Right lobe of liver (tissue), 6 donors: ENCODE results near the gene LHPP. TPM values are rescaled to one million over a fixed set of nuclear protein-coding genes. Genes with fewer than 3 reads are reported as not detected.

ENCODE experiments used
- ATAC-seq, 4 donors: fragments of 200-7000 bp; cut with Tn5 transposase; one replicate each; pipeline ENCODE4 v1.9.1; 2020; ENCODE audit warnings: mild to moderate bottlenecking in 4 of 4, moderate library complexity in 4 of 4
- DNase-seq, 3 donors: peaks; one replicate each; pipeline ENCODE4 v3.0.0-alpha.2; 2020
- H3K27ac ChIP-seq, 3 donors: fragments of 200-600 bp; one replicate each; pipeline ENCODE4 v1.8.0; 2022
- H3K27me3 ChIP-seq, 2 donors: fragments of 200-600 bp; one replicate each; pipeline ENCODE4 v1.8.0; 2022
- H3K36me3 ChIP-seq, 4 donors: fragments of 200-600 bp; sonication (generic) in 1 of 4; one replicate each; pipeline versions ENCODE4 v1.5.1 to v1.8.0; 2017 to 2022; ENCODE audit warnings: control low read depth in 1 of 4
- H3K4me1 ChIP-seq, 4 donors: fragments of 200-600 bp; sonication (generic) in 1 of 4; one replicate each; pipeline versions ENCODE4 v1.5.1 to v1.8.0; 2017 to 2022; ENCODE audit warnings: control low read depth in 1 of 4
- H3K4me3 ChIP-seq, 3 donors: fragments of 200-600 bp; one replicate each; pipeline ENCODE4 v1.8.0; 2022
- H3K9me3 ChIP-seq, 4 donors: fragments of 200-600 bp; sonication (generic) in 1 of 4; one replicate each; pipeline versions ENCODE4 v1.5.1 to v1.8.0; 2017 to 2022; ENCODE audit warnings: control low read depth in 1 of 4
- CTCF ChIP-seq, 4 donors: fragments of 200-600 bp in 3 of 4; fragments of 450-650 bp in 1 of 4; IDR thresholded peaks; one replicate each; pipeline versions ENCODE4 v1.5.1 to v1.8.0; 2016 to 2022; ENCODE audit warnings: antibody characterized with exemption in 4 of 4, mild to moderate bottlenecking in 2 of 4
- POLR2A ChIP-seq: fragments of 450-650 bp; IDR thresholded peaks from one replicate; pipeline ENCODE4 v1.6.1; 2017; ENCODE audit warnings: antibody characterized with exemption, mild to moderate bottlenecking
- WGBS: methylation state at CpG from one replicate; pipeline ENCODE4 v1.1.6; 2018; ENCODE audit warnings: low coverage, low lambda C conversion rate; ENCODE audit not compliant: insufficient coverage; ENCODE audit errors: missing lambda C conversion rate; 5-methylcytosine and 5-hydroxymethylcytosine counted together
- intact Hi-C, 2 donors: fragments of 100-400 bp; cut with DNase I; formaldehyde crosslinking; loops; one replicate each; pipeline versions ENCODE4 v1.11.2 to v1.14.1; 2022
- total RNA-seq, 6 experiments: library from RNA; depleted of rRNA in 2 of 6; stranded (reverse); fragments of >200 nt in 2 of 6; fragmentation: NEBNext Ultra II Directional in 3 of 6; extraction: Animal tissue kit (Norgen Biotek cat#: 25700) in 3 of 6; gene quantifications; one replicate each; pipeline versions ENCODE4 v1.1.0 to v1.2.4, GENCODE V29; 2016 to 2023
- donor health status: DM: no; HTN: yes; CAD: no.
- donor health status: DM: no; HTN: no; CAD: no.
- donor health status: DM: no; HTN: no; CAD: no.
- donor health status: DM: no; HTN: yes; CAD: no.
- donor health status: DM: no; HTN: yes; CAD: no.

Gene LHPP
- total RNA-seq, 6 experiments from 2014 or later, result 19.3 to 56.3 (median 36.3) TPM

DNA sequence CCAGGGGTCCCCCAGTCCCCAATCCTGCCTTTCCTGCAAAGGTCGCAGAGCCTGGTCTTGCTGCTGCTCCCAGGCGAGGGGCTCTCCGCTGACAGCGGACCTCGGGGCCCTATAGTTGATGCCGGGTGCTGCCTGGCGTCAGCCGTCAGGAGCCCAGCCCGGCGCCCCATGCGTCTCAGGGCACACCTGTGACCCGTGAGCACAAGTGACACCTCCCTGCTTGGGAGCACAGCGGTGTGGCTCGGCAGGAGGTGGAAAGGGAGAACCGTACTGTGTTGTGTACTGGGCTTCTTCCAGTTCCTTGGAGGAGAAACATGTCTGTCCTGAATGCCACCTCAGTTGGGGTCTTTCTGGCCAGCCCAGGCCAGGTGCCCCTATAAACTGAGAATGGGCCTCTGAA is 56.7 kb downstream of the LHPP start:
- peak in 1 of 3 donors; percentile 31 for DNase-seq
- Histone ChIP-seq H3K36me3 (no peaks in the 10 kb centered on the region), H3K27me3 (no peaks in the 10 kb centered on the region), H3K4me3 (no peak overlapping the region), H3K4me1 (peaks cover 0 to 8% (median 0%) of the 10 kb centered on the region in 4 donors), H3K9me3 (no peaks in the 10 kb centered on the region), H3K27ac (no peak overlapping the region)
- no CpG with 5 or more reads among the region's 15 CpGs for WGBS
- intact Hi-C loops, result no loop called here
- ATAC-seq, result no peak
- TF ChIP-seq CTCF (IDR thresholded peaks at IDR 0.05) (no peak), POLR2A (no peak)

DNA sequence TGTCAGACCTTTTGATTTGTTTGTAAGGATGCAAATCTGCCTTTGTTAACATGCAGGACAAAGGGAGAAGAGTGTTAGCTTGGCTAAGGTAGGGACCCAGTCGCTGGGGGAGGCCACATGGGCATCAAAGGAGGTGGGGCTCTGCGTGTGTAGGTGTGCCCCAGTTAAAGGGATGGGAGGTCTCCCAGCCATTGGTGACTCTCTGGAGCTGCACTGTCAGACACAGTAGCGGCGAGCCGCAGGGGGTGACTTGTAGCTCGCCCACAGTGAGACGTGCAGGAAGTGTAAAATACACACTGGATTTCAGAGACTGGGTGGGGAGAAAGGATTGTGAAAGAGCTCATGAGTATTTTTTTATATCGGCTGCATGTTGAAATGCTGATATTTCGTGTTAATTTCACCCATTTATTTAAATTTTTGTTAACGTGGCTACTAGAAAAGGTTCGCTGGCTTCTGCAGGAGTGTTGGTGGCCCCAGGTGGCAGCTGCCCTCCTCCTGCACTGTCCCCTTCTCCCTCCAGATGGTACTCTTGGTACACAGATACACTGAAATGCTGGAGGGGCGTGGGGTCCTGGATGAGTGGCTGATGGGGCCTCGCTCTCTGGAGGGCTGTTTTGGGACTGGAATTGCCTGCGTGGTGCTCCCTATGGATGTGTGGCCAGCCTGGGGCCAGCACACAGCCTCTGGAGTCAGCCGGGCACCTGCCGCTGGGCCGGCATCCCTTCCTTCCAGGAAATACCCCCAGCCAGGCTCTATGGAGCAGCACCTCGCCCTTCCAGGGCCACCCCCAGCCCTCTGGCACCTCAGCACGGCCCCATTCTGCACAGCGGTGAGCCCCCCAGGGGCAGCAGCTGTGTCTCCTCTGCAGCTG is 59.2 kb downstream of the LHPP start:
- TF ChIP-seq CTCF (IDR thresholded peaks at IDR 0.05) (no peak), POLR2A (no peak)
- intact Hi-C loops, result no loop called here
- Histone ChIP-seq H3K27ac (no peak overlapping the region), H3K4me1 (peaks cover 0 to 15% (median 4%) of the 10 kb centered on the region in 4 donors), H3K9me3 (no peaks in the 10 kb centered on the region), H3K27me3 (no peaks in the 10 kb centered on the region), H3K4me3 (no peak overlapping the region), H3K36me3 (no peaks in the 10 kb centered on the region)
- ATAC-seq, result no peak
- no peak for DNase-seq
- 71% methylated on average over 7 of the region's 20 CpGs for WGBS

DNA sequence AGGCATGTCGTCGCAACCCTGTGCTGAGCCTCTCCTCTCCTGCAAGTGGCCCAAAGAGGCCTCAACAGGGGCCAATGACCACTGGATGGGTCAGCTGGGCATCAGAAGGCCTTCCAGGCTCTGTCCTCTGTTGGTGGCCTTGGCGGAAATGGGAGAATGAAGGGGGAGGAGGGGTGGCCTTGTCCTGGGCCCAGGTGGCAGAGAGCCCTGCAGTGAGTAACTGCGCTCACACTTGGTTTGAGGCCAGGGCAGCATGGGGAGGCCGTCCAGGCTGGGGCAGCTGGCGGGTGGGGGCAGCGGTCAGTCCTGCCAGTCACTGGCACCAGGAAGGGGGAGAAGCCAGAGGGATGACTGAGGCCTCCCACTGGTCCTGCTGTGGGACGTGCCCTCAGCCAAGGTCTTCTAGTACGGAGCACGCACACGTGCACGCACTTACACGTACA is 59.8 kb downstream of the LHPP start:
- H3K27me3 ChIP-seq, result no peaks in the 10 kb centered on the region

More for the DNA sequence above, 59.8 kb downstream of the LHPP start:
- intact Hi-C loops, result no loop called here
- peak; percentile 32 to 73 (median 60) for ATAC-seq
- H3K4me3 ChIP-seq, result no peak overlapping the region
- peaks cover 0 to 15% (median 4%) of the 10 kb centered on the region in 4 donors for H3K4me1 ChIP-seq
- H3K27ac ChIP-seq, result no peak overlapping the region
- no peaks in the 10 kb centered on the region for H3K36me3 ChIP-seq
- no peaks in the 10 kb centered on the region for H3K9me3 ChIP-seq
- peak; percentile 69 to 81 (median 78) for DNase-seq
- TF ChIP-seq POLR2A (no peak), CTCF (IDR thresholded peaks at IDR 0.05) (no peak)
- WGBS, result no CpG with 5 or more reads among the region's 13 CpGs
